Measurements from ENCODE around the gene TAF6L.

TAF6L gene, protein sequence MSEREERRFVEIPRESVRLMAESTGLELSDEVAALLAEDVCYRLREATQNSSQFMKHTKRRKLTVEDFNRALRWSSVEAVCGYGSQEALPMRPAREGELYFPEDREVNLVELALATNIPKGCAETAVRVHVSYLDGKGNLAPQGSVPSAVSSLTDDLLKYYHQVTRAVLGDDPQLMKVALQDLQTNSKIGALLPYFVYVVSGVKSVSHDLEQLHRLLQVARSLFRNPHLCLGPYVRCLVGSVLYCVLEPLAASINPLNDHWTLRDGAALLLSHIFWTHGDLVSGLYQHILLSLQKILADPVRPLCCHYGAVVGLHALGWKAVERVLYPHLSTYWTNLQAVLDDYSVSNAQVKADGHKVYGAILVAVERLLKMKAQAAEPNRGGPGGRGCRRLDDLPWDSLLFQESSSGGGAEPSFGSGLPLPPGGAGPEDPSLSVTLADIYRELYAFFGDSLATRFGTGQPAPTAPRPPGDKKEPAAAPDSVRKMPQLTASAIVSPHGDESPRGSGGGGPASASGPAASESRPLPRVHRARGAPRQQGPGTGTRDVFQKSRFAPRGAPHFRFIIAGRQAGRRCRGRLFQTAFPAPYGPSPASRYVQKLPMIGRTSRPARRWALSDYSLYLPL

DNA sequence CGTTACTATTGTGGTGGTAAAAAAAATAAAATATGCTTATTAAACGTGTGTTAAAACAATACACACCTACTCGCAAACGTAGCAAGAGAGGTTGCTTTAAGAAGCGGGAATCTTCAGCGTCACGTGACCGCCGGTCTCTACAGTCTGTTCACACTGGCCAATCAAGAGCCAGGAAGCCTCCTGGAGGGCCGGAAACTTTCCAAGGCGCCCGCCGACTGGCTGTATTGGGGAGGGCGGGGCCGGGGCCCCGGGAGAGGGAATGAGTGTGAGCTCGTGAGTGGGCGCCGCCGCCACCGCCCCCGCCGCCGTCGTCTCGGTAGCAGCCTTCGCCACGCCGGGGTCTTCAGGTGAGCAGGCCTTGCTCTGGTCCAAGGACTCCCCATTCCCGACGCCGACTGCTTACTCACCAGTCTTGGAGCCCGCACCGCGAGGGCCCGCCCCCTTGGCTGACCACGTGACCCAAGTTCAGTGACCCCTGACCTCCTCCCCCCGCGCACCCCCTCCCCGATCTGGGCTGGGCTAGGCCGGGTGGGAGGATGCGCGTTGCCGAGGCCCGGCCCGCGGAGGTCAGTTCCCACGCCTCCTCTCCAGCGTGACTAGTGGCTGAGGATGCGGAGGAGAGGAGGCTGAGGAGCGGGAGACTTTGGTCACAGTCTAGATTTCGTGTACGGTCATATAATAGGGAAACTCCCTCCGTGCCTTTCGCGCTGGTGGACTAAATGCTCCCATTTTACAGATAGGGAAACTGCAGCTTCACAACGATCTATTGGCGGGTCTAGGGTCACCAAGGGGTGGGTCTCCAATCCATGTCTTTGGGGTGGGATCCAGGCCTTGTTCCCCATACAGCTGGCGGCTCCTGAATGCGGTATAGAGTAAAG is at the start of gene TAF6L:
Gene TAF6L, plus strand, starts transcription at position 253 of the 878 bp plus-strand sequence. CDS start 4,388 bp downstream, outside the sequence.
- TF ChIP-seq, protein P1, sequence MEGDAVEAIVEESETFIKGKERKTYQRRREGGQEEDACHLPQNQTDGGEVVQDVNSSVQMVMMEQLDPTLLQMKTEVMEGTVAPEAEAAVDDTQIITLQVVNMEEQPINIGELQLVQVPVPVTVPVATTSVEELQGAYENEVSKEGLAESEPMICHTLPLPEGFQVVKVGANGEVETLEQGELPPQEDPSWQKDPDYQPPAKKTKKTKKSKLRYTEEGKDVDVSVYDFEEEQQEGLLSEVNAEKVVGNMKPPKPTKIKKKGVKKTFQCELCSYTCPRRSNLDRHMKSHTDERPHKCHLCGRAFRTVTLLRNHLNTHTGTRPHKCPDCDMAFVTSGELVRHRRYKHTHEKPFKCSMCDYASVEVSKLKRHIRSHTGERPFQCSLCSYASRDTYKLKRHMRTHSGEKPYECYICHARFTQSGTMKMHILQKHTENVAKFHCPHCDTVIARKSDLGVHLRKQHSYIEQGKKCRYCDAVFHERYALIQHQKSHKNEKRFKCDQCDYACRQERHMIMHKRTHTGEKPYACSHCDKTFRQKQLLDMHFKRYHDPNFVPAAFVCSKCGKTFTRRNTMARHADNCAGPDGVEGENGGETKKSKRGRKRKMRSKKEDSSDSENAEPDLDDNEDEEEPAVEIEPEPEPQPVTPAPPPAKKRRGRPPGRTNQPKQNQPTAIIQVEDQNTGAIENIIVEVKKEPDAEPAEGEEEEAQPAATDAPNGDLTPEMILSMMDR (IDR thresholded peaks at IDR 0.05; ENCODE audit: insufficient read depth, low read depth, low read length, missing control alignments): no peak
- peak; percentile 98 for DNase-seq (ENCODE audit: low read depth)
- peak within 1 kb of the TSS; percentile 65 for H3K4me3 ChIP-seq (ENCODE audit: low read length)

DNA sequence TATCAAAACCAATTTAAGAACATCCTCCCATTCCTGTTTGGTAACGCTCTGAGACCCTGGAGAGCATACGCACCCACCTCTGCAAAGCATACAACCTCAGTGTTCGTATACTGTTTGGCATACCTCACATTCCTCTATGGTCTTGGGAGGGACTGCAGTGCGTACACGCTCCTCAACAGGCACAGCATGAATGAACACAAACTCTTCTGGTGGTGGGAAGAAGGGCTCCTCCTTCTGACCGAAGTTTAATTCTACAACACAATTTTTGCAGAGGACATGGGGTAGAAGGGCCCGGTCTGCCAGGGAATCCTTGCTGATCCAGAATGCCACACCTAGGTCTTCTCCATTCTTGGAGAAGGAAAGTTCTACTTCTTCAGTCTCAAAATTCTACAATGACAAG is 49.2 kb upstream of the TAF6L start:
- TF ChIP-seq, protein P1 (IDR thresholded peaks at IDR 0.05; ENCODE audit: insufficient read depth, low read depth, low read length, missing control alignments): peak; percentile 7
- no peak overlapping the region for H3K4me3 ChIP-seq (ENCODE audit: low read length)
- peak; percentile 30 for DNase-seq (ENCODE audit: low read depth)

DNA sequence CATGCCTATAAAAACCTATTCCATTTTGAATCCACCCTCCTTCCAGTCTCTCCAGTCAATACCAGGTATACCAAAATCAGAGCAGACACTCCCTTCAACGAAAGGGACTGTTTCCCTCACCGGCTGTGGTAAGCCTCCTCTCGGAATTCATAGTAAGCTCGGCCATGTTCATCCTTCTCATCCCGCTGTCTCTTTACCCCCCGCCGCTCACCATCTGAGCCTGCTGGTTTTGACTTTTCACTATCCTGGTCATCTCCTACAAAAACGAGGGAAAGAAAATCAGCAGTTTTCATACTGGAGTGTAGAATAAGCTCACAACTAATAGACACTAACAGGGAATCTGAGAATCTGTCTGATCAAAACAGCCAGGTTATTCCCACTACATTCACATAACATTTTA is 47.0 kb upstream of the TAF6L start:
- H3K4me3 ChIP-seq (ENCODE audit: low read length): peak overlapping the region; percentile 94
- no peak for DNase-seq (ENCODE audit: low read depth)
- TF ChIP-seq, protein P1 (IDR thresholded peaks at IDR 0.05; ENCODE audit: insufficient read depth, low read depth, low read length, missing control alignments): no peak

DNA sequence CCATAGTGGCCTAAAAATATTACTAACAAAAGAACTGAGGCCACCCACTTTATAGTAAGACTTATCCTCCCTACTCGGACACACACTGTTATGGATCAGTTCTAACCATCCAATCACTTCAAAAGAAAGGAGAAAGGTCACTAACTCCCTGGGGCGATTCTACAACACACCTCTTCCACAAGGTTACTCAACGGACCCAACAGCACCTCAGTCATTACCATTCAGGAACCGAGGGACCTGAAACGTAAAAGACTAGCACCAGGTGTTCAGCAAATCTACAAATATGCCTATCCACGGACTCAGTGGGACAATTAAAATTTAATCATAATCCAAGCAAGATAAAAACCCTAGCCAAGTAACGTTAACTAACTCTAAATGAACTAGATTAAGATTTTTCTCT is 45.5 kb upstream of the TAF6L start:
- DNase-seq (ENCODE audit: low read depth): peak; percentile 47
- H3K4me3 ChIP-seq (ENCODE audit: low read length): peak overlapping the region; percentile 94
- TF ChIP-seq, protein P1 (IDR thresholded peaks at IDR 0.05; ENCODE audit: insufficient read depth, low read depth, low read length, missing control alignments): no peak

DNA sequence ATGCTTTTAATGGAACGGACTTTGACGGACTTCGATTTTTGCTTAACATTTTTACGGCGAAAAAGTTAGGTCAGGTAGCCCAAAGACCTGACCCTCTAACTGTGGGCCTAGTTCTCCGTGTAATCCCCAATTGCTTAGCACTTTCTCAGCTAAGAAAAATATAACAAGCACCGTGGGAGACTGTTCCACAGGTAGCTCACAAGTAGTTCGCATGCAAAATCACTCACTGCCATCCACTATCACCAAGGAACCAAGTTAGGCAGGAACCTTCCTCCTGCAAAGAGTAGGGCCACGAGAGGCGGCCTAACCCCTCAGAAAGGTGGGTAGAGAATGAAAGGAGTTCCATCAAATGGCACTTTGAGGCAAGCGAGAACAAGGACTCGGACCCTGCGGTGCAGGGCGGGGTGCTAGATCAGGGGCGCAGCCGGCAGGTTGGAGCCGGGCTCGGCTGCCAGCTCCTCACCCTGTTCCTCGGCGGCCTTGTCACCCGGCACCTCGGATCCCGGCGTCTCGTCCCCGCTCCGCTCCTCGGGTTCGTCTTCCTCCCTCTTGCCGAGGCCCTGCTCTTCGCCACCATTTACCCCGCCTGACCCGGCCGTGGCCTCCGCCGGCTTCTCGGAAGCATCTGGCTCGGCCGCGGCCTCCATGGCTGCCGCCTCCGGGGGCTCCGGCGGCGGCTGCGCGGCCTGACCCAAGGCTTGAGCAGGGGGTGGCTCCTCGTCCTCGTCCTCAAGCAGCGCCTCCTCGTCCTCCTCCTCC is 44.9 kb upstream of the TAF6L start:
- DNase-seq (ENCODE audit: low read depth): no peak
- H3K4me3 ChIP-seq (ENCODE audit: low read length): peak overlapping the region; percentile 94
- TF ChIP-seq, protein P1 (IDR thresholded peaks at IDR 0.05; ENCODE audit: insufficient read depth, low read depth, low read length, missing control alignments): no peak

DNA sequence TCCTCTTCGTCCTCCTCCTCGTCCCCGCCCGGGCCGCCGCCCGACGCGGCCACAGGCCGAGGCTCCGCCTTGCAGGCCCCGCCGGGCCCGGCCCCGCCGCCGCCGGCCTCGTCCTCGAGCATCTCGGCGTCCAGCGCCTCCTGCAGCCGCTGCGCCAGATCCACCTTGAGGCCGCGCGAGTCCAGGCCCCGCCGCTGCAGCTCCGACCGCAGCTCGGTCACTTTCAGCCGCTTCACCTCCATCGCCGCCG is 44.4 kb upstream of the TAF6L start:
- DNase-seq (ENCODE audit: low read depth): no peak
- peak overlapping the region; percentile 94 for H3K4me3 ChIP-seq (ENCODE audit: low read length)
- TF ChIP-seq, protein P1 (IDR thresholded peaks at IDR 0.05; ENCODE audit: insufficient read depth, low read depth, low read length, missing control alignments): no peak
